Right lobe of liver (tissue), 5 donors: ENCODE results near the gene PGBD5. TPM values are rescaled to one million over a fixed set of nuclear protein-coding genes. Genes with fewer than 3 reads are reported as not detected.

Experiments
- total RNA-seq, 6 experiments: library from RNA; depleted of rRNA in 2 of 6; stranded (reverse); fragments of >200 nt in 2 of 6; fragmentation: NEBNext Ultra II Directional in 3 of 6; extraction: Animal tissue kit (Norgen Biotek cat#: 25700) in 3 of 6; gene quantifications; one replicate each; pipeline versions ENCODE4 v1.1.0 to v1.2.4, GENCODE V29; 2016 to 2023
- donor health status: DM: no; HTN: no; CAD: no.
- donor health status: DM: no; HTN: no; CAD: no.
- donor health status: DM: no; HTN: yes; CAD: no.
- donor health status: DM: no; HTN: yes; CAD: no.

The PGBD5 gene
- total RNA-seq, 6 experiments from 2014 or later = 0.80 to 6.4 (median 2.4) TPM

Other genes with a start within 250 kb of the PGBD5 start
- gene COG2, start 216.1 kb upstream of the PGBD5 start, total RNA-seq = 10 to 100 TPM in 4 of 6 experiments, 1 to 10 TPM in 2; 9.0 to 18.7 (median 13.0) TPM